Right hindlimb (tissue), 1 donor: ENCODE results near the gene PROZ.

Source experiments
- DNase-seq: peaks from one replicate; pipeline ENCODE4 v3.0.0-alpha.2; 2018

Gene PROZ

DNA sequence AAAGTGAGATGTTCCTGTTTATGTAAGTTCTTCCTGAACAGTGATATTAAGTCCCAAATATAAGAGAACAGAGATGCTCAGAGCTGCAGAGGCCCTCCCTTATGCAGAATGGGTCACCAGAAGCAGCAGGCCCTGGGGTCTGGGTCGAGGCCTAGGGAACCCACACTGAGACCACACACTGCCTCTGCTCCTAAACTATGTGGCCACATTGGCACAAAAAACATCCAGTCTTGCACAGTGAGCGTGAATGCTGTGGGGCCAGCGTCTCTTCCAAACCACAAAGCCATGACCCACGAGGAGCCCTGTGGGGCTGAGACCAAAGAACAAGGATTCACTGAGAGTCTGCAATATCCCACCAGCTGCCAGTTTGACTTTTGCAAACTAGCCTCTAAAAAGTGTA is 23.6 kb downstream of the PROZ start:
- no peak for DNase-seq

DNA sequence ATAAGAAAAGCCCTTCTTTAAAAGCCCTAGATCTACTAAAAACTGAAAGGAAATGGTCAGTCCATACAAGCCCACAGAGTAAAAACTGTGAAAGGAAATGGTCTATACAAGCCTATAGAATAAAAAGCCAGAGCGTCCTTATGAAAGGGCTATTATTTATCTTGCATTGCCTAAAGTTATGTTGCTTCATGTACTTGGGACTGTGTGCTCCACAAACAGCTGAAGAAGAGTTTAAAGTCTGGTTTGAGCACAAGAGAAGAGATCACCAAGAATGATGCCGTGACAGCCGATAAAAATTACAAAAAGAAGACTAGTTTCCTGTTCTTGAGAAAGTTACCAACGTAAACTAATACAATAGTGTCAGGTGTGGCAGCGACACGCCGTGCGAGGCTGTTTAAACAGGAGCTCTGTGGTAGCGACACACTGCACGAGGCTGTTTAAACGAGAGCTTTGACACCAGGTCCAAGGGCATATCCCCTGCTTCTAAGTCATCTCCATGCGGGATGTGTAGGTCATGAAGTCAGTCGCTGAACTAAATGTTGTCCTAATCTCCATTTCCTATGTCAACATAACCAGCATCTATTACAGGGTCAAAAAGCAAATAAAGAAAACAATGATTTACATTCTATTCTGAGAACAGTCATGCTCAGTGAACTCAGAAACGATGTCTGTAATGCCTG is 25.1 kb downstream of the PROZ start:
- DNase-seq = no peak

DNA sequence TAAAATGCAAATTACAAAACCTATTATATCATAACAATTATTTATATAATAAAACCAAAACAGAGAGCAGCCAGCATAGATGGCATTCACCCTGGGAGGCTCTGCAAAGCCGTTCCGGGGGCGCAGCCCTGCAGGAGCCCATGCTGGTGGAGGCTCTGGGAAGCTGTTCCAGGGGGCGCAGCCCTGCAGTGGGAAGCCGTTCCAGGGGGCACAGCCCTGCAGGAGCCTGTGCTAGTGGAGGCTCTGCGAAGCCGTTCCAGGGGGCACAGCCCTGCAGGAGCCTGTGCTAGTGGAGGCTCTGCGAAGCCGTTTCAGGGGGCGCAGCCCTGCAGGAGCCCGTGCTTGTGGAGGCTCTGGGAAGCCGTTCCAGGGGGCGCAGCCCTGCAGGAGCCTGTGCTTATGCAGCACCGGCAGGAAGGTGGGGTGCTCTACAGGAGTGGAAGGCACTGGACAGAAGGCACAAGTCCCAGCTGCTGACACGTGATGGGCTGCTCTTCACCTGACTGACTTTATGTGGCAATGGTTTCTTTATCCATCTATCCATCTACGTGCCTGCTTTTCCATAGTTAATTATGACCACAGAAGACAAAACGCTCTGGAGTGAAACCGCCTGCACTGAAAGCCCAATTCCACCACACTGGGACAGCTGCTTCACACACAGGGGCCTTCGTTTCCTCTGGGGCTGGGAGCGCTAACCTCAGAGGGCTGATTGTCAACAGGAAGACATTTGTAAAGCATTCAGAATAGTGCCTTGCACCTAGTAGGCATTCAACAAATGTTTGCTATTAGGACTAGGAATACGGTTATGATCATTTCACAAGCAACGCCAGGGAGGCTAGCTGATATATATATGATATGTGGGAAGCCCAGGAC is 26.4 kb downstream of the PROZ start:
- no peak for DNase-seq

DNA sequence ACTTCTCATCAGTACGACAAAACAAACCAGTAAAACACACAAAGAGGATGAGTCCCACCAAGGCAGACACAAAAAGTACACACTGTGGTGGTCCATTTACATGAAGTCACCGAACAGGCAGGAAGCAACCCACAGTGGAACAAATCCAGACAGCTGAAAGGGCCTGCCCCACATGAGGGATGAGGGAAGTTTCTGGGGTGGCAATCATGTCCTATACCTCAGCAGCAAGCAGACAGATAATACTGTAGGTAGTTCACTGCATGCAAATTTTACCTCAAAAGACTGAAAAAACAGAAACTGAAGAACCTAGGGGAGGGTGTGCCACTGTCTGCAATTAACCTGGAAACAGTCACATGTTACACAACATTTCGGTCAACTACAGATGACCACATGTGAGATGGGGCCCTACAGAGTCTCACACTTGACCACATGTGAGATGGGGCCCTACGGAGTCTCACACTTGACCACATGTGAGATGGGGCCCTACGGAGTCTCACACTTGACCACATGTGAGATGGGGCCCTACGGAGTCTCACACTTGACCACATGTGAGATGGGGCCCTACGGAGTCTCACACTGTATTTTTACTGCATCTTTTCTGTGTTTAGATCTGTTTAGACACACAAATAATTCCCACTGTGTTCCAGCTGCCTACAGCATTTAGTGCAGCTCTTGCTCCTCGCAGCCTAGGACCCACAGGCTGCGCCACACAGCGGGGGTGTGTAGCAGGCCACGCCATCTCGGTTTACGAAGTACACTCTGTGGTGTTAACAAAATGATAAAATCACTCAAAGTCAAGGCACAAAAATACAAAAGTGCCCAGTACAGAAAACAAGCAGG is 27.8 kb downstream of the PROZ start:
- DNase-seq = no peak

DNA sequence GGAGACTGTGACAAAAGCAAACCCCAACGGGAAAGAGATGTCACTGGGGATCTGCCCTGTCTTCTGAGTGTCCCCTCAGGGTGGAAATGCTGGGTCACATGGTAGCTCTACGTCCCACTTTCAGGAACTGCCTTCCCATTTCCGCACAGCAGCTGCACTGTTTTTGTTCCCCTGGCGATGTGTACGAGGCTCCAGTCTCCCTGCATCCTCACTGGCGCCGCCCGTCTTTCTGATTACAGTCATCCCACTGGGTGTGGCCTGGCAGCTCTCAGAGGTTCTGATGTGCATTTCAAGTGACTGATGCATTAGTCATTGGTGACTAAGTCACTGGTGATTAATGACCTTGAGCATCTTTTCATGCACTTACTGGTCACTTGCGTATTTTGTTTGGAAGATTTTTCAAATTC is 28.8 kb downstream of the PROZ start:
- DNase-seq = no peak

DNA sequence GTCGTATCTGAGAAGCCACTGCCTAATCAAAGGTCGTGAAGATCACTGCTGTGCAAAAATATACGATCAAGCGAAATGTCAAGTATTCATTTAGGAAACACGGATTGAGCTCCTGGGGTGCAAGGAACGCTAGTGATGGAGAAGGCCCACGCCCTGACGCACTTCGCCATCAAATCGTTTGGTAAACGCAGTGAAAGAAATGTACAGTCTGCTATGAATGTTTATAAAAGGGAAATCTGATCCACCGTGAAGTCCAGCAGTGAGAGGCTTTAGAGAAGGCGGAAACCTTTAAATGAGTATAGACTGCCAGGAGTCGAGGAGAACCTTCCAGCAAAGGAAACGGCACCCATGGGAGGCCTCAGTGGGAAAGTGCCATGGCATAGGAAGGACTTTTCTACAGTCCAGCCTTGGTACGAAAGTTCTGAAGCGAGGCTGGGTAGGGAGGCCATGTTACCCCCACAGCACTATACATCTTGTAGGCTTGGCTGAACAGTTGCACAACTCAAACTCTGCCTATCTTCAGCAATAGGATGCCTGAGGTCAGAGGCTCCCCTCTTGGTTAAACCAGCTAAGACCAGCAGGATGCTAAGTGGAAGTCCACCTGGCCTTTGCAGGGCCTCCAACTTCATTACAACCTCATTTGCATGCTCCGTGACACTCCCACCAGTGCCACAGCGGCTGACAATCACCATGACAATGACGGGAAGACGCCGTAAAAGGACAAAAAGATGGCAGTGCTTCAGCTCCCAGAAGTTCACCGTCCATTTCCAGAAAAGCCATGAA is 29.6 kb downstream of the PROZ start:
- no peak for DNase-seq

DNA sequence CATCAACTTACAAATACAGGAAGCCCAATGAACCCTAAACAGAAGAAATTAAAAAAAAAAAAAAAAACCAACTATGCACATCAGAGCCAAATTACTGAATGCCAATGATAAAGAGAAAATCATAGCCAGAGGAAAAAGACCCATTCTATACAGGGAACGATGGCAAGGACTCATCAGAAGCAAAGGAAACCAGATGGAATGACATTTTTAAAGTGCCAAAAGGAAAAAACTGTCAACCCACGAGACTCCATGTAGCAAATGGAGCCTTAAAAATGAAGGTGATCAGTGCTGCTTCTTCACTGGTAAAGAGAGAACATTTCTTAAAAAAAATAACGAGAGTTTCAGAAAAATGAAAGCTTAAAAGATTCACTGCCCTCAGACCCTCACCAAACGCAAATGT is 31.7 kb downstream of the PROZ start:
- no peak for DNase-seq

DNA sequence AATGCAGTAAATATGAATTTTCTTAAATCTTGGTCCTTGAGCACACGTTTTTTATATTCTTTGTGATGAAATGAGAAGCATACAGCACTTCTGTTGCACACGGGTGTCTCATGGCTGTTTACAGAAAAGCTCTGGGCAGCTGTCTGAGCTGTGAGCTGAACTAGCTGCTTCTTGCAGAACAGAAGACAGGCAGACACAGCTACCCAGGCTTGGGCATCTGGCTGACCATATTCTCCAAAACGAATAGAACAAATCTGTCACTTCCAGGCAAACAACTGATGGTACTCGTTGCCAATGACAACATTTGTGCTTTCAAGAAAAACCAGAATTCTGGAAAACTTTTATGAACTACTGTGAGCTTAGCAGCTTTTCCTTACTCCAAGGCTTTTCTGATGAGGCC is 33.8 kb downstream of the PROZ start:
- no peak for DNase-seq

DNA sequence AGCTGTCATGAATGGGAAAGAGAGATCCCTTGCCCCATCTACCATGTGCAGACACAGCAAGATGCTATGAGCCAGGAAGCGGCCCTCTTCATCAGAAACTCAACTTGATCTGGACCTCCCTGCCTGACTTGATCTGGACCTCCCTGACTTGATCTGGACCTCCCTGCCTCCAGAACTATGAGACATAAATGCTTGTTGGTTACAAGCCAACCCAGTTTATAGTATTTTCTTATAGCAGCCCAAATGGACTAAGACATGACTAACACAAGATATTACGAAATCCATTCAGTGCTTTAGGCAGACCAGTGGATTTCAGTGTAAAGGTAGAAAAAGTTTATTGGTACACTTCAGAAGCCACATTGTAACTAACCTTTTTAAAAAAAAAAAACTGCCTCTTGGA is 34.5 kb downstream of the PROZ start:
- DNase-seq = no peak

DNA sequence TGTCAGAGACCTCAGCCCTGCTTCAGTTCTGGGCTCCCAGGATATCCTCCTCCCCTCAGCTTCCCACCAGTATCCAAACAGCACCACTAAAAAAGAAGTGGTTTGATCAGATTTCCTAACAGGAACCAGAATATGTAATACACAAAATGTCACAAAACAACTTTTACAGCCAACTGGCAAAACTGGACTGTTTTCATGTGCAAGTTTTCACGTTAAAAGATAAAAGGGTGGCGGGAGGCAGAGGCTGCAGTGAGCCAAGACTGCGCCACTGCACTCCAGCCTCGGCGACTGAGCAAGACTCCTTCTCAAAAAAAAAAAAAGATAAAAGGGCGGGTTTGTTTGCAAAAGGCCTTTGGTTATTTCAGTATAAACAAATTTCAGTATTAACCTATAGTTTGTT is 36.9 kb downstream of the PROZ start:
- no peak for DNase-seq

DNA sequence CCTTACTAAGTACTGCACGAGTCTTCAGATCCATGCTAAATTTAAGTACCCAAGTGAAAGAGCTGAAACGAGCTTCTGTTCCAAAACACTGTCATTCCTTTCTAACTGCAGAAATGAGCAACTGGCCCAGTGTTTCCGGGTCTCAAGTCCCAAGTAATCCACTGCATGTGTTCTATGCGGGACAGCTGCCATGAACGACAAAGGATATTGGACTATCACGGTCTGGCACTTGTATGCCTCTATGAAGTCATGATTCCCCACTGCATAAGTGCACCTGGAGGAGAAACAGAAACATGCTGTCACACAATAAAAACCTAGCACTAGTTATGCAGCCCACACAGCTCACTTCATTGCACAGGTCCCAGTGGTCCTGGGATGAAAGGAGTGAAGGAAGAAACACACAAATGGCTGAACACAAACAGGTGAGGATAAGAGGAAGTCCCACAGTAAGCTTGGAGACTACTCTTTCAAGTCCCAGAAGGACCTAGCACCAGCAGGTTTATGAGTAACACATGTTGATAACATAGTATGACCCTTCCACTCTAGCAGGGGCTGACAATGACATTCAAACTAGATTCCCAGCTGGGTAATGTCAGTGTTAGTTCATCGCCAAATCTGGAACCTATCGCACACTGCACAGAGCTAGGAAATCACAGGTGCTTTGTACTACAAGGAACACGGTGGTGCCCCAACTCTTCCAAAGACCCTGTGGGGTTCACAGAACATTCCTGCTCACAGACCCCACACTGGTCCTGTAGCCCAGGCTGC is 38.7 kb downstream of the PROZ start:
- no peak for DNase-seq

DNA sequence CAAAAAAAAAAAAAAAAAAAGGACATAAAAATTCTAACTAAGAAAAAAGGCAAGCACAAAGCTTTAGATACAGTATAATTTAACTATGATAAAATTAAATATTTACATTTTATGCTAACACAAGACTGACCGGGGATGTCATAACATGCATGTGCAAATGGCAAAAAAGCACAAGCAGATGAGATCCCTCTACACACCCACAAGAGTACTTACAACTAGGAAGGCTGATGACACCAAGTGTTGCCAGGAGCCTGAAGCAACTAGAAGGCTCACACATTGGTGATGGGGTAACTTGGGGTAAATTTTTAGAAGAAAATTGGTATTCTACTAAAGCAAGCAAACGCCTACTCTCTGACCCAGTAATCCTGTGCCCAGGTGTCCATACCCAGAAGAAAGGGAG is 43.4 kb downstream of the PROZ start:
- DNase-seq = no peak

DNA sequence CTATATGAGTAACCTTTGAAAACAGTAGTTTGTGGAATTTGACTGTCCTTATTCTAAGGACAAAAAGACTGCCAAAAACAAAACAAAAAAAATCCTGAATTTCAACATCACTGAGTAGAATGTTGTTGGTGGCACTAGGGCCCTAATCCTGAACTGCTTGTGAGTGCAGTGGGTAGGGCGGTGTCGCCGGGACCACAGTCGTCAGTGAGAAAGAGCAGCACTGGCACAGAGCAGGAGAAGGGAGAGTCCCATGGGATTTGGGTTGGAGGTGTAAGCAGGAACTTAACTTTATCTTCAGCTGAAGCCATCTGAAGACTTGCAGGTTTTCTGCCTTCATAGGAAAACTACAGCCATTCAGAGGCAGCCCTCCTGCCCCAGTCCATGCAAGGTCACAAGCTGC is 44.5 kb downstream of the PROZ start:
- DNase-seq = no peak

DNA sequence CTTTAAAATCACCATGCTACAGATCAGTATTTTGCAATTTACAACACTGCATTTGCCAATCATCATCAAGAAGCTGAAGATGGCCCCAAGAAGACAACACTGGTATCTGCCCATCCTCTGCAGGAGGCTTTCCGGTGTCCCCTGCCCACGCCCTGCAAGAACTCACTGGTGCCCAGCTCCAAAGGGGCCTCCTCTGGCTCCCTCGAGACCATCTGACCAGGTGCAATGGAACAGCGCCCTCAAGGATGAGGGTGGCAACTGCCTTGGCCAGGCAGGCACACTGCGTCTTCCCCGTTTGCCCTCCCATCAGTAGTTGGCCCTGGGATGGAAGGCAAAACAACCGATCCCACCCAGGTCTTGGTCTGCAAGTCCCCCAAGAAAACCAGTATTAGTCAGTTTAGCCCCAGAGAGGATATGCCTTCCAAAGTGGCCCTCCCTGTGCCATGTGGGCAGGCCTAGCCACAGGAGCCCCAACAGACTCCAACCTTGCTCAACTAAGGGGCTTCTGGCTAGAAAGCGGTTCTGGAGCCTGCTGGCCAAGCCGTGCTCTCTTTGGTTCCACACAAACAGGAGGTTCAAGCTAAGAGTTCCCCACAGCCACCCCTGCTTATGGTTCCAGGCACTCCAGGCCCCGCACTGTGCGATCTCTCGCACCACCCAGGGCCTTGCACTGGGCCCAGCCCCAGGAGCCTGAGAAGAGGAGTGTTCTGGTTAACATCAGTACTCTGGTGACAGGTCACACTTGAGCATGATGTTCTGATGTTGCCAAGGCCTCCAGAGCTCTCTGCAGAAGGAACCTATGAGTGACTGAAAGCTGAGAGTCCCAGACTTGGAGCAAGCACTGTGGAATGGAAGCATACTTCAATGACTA is 45.3 kb downstream of the PROZ start:
- no peak for DNase-seq

DNA sequence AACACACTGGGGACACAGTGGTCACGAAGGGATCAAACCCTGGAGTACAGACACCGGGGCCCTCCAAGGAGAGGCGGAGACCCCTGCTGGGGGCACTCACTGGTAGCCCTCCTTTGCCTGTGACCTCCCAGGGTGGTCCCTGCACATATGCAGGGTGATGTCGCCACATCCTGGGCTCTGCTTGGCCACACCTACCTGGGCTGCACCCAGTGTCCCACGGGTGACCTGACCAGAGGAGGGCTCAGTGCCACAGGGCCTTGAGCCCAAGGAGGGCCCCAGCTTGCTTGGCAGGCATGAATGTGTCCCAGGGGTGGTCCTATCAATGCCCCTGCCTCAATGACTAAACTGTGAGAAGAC is 45.9 kb downstream of the PROZ start:
- DNase-seq = no peak

DNA sequence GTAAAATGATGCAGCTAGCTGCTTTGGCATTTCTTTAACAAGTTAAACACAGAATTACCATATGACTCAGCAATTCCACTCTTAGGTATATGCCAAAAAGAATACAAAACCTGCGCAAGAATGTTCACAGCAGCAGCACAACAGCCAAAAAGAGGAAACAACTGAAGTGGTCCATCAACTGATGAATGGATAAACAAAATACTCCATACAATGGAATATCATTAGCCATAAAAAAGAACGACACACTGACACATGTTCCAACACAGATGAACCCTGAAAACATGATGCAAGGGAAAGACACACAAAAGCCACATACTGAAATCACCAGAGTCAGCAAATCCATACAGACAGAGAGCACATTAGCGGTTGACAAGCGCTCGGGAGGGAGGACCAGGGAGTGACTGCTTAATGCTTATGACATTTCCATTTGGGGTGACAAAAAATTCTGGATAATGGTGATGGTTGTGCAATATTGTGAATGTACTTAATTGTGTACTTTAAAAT is 47.0 kb downstream of the PROZ start:
- DNase-seq = no peak

DNA sequence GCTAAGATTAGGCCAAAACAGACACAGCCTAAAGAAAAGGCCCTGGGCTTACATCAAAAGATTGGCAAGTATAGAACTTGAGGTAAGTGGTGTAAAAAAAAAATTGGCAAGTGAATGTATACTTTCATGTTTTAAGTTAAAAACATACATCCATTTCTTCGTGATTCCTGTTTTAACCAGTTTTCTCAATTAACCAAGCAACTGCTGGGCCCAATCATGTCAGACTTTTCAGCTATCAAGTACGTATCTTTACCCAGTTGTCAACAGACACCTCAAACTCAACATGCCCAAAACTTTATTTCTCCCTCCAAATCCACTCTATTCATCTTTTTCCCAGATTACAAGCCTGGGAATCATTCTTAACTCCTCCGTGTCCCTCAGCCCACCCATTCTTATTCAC is 49.0 kb downstream of the PROZ start:
- DNase-seq = no peak

DNA sequence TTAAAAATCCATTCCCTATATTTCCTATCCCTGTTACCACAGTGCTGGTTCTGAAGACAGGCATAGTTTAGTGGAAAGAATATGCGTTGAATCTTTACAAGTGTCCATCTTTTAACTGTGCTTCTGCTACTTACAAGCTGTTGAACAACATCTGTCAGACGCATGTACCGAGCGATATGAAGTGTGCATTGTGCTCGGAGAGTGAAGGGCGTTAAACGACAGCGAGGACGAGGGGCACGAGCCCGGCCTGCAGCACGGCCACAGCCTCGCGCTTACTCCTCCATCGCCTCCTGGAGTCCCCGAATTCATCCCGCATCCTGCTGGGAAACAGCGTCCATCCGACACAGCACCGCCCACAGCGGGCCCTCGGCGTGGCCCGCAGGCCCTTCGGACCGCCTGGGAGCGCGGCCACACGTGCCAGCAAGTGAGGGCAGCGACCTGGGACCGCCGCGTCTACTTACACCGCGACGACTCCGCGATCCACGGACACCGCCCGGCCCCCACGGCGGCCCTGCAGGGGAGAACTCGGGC is 49.5 kb downstream of the PROZ start:
- peak; percentile 59 for DNase-seq

DNA sequence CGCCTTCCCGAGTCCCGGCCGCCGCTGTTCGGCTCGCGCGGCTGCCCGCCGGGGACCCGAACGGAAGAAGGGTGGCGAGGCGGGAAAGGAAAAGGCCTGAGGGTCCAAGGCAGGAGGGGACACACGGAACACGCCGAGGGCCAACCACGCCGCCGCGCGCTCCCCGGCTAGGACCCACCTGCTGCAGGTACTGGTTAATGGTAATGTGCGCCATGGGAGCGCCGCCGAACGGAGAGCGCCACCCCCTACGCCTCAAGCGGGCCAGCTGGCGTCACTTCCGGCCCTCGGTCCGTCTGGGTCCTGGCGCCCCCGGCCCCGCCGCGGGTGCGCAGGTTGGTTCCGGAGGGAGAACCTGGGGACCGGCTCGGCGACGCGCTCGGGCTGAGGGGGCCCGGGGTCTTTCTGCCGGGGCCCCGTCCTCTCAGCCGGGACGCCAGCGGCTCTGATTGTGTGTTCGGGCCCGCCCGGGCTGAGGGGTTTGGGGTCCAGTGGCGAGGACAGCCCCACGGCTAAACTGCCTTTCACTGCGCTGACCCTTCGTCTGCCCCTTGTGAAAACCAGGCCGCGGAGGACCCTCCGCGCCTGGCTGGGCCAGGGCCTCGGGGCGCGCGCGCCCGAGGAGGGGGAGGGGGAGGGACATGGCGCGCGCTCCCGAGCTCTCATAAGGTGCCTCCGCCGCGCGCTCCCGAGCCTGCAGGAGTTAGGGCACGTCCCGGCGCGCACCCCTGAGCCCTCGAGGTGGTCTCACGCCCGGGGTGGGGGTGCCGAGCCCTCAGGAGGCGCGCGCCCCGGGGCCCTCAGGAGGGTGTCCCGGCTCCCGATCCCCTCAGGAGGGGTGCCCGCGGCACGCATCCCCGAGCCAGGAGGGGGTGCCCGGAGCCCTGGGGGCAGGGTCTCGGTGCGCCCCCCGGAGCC is 50.2 kb downstream of the PROZ start, which contains the start of gene PCID2:
TSS of gene PCID2 (minus strand) at position 249 of the 915 bp plus-strand sequence. CDS start at position 214, 35 bp downstream.
- peak; percentile 92 for DNase-seq
